HEK293T (cell line): Measurements from ENCODE around the gene GFOD2.
"Not testable (repeated sequence)": the region's sequence is repeated elsewhere in the genome, so short reads cannot be mapped to it uniquely, and the experiment has no call there.

Experiments
- BHLHE40 ChIP-seq: fragments of 450-650 bp; IDR thresholded peaks from 2 replicates; pipeline ENCODE4 v1.6.1; 2016; ENCODE audit warnings: mild to moderate bottlenecking, moderate library complexity, borderline replicate concordance
- FOXA1 ChIP-seq: fragments of 450-650 bp; IDR thresholded peaks from 2 replicates; pipeline ENCODE4 v1.6.1; 2016; ENCODE audit warnings: mild to moderate bottlenecking
- FOXK2 ChIP-seq: fragments of 450-650 bp; IDR thresholded peaks from 2 replicates; pipeline ENCODE4 v1.6.1; 2016; ENCODE audit warnings: mild to moderate bottlenecking
- FOXM1 ChIP-seq: fragments of 450-650 bp; IDR thresholded peaks from 2 replicates; pipeline ENCODE4 v1.6.1; 2017; ENCODE audit warnings: mild to moderate bottlenecking, borderline replicate concordance
- HDGF ChIP-seq: fragments of 450-650 bp; IDR thresholded peaks from 2 replicates; pipeline ENCODE4 v1.6.1; 2017; ENCODE audit warnings: antibody characterized with exemption, borderline replicate concordance

DNA sequence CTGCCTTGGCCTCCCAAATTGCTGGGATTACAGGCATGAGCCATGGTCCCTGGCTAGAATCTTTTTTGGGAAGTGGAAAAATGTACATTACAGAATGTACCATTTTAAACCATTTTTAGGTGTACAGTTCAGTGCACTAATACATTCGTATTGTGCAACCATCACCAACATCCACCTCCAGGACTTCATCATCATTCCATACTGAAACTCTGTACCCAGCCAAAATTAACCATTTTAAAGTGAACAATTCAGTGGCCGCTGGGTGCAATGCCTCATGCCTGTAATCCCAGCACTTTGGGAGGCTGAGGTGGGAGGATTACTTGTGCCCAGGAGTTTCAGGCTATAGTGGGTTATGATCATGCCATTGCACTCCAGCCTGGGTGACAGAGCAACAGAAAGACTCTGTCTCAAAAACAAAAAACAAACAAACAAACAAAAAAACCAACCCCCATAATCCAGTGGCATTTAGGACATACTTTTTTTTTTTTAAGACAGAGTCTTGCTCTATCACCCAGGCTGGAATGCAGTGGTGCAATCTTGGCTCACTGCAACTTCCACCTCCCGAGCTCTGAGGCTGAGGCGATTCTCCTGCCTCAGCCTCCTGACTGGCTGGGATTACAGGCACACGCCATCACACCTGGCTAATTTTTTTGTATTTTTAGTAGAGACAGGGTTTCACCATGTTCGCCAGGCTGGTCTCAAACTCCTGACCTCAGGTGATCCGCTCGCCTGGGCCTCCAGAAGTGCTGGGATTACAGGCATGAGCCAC lies 25.4 kb downstream of the GFOD2 start:
- not testable (repeated sequence) for TF ChIP-seq BHLHE40, FOXK2, FOXA1, FOXM1, HDGF
